Hepatocyte (in vitro differentiated cells): ENCODE data around the gene SLC6A7. TPM values are rescaled to one million over a fixed set of nuclear protein-coding genes. Genes with fewer than 3 reads are reported as not detected.

ENCODE experiments used
- DNase-seq: peaks from one replicate; pipeline ENCODE4 v3.0.0-alpha.2; 2016; ENCODE audit warnings: low spot score
- H2AFZ ChIP-seq: fragments of 200-600 bp; sonication (generic); 2 replicates; pipeline ENCODE4 v1.6.0; 2016; ENCODE audit warnings: antibody characterized with exemption, mild to moderate bottlenecking
- H3K27ac ChIP-seq: fragments of 200-600 bp; sonication (generic); 2 replicates; pipeline ENCODE4 v1.5.1; 2016; ENCODE audit warnings: mild to moderate bottlenecking
- H3K27me3 ChIP-seq: fragments of 200-600 bp; sonication (generic); 2 replicates; pipeline ENCODE4 v1.6.1; 2016
- H3K36me3 ChIP-seq: fragments of 200-600 bp; sonication (generic); replicated peaks from 2 replicates; pipeline ENCODE4 v1.5.1; 2016; ENCODE audit warnings: low read depth; ENCODE audit not compliant: insufficient read depth
- H3K4me1 ChIP-seq: fragments of 200-600 bp; sonication (generic); 2 replicates; pipeline ENCODE4 v1.5.1; 2016; ENCODE audit warnings: mild to moderate bottlenecking, moderate library complexity; ENCODE audit not compliant: insufficient read depth
- H3K4me2 ChIP-seq: fragments of 200-600 bp; sonication (generic); 2 replicates; pipeline ENCODE4 v1.6.0; 2016
- H3K4me3 ChIP-seq: fragments of 200-600 bp; sonication (generic); 2 replicates; pipeline ENCODE4 v1.5.1; 2016; ENCODE audit warnings: mild to moderate bottlenecking
- H3K79me2 ChIP-seq: fragments of 200-600 bp; sonication (generic); 2 replicates; pipeline ENCODE4 v1.6.0; 2017; ENCODE audit warnings: mild to moderate bottlenecking
- H3K9me2 ChIP-seq: fragments of 200-600 bp; sonication (generic); replicated peaks from 2 replicates; pipeline ENCODE4 v1.6.0; 2017; ENCODE audit warnings: mild to moderate bottlenecking; ENCODE audit not compliant: insufficient read depth
- H3K9me3 ChIP-seq: fragments of 200-600 bp; sonication (generic); 2 replicates; pipeline ENCODE4 v1.5.1; 2016; ENCODE audit warnings: low read depth, mild to moderate bottlenecking
- H4K20me1 ChIP-seq: fragments of 200-600 bp; sonication (generic); 2 replicates; pipeline ENCODE4 v1.6.0; 2016; ENCODE audit warnings: mild to moderate bottlenecking; ENCODE audit not compliant: insufficient read depth, poor library complexity, severe bottlenecking
- CTCF ChIP-seq: fragments of 200-600 bp; sonication (generic); IDR thresholded peaks from 2 replicates; pipeline ENCODE4 v1.5.1; 2016; ENCODE audit warnings: antibody characterized with exemption, mild to moderate bottlenecking; ENCODE audit not compliant: poor library complexity
- EZH2 ChIP-seq: fragments of 200-600 bp; sonication (generic); IDR thresholded peaks from 2 replicates; pipeline ENCODE4 v1.6.1; 2016; ENCODE audit warnings: antibody characterized with exemption, mild to moderate bottlenecking, borderline replicate concordance
- EZH2phosphoT487 ChIP-seq: fragments of 200-600 bp; sonication (generic); IDR thresholded peaks from one replicate; pipeline ENCODE4 v1.6.1; 2018; ENCODE audit warnings: antibody characterized with exemption, mild to moderate bottlenecking, low read depth, moderate library complexity; ENCODE audit not compliant: unreplicated experiment, severe bottlenecking
- WGBS: methylation state at CpG from one replicate; pipeline ENCODE4 v1.1.6; 2016; ENCODE audit warnings: low lambda C conversion rate; ENCODE audit errors: missing lambda C conversion rate; 5-methylcytosine and 5-hydroxymethylcytosine counted together
- polyA plus RNA-seq: library from polyadenylated mRNA; unstranded; fragments of >200 nt; fragmentation: Nextera tagmentation; extraction: Ambion mirVana; gene quantifications from 2 replicates; pipeline ENCODE4 v1.2.1, GENCODE V29; 2016
- total RNA-seq: library from RNA; depleted of rRNA; stranded (reverse); fragments of >200 nt; gene quantifications from 2 replicates; pipeline ENCODE4 v1.2.3, GENCODE V29; 2014

Gene SLC6A7
- total and polyA plus RNA-seq, 2 experiments from 2014 or later = 0.39 to 1.1 TPM

DNA sequence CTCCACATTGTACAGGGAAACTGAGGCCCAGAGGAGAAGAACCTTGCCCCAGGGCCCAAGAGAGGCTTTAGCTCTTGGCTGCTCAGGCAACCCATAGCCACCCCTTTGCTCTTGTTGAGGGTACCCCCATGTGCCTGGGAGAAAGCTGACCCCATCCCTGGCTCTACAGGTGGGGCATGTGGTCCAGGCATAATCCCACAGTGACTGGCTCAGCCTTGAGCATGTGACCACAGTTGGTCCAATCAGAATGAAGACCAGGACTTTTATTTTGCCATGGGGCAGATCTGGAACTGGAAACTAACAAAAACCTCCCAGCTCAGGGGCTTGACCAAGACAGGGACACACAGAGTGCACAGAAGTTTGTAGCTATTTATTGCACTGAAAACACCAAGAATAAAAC lies 29.3 kb downstream of the SLC6A7 start:
- Histone ChIP-seq H3K4me3 (no peak overlapping the region), H3K4me1 (peaks cover 31% of the 10 kb centered on the region), H3K27me3 (no peaks in the 10 kb centered on the region), H3K79me2 (no peaks in the 10 kb centered on the region), H3K9me2 (no peaks in the 10 kb centered on the region), H3K4me2 (no peak overlapping the region), H3K9me3 (no peaks in the 10 kb centered on the region), H4K20me1 (no peaks in the 10 kb centered on the region), H3K36me3 (no peaks in the 10 kb centered on the region), H3K27ac (no peak overlapping the region), H2AFZ (no peak overlapping the region)
- TF ChIP-seq CTCF = no peak
- no peak for TF ChIP-seq EZH2
- TF ChIP-seq EZH2phosphoT487 = no peak
- DNase-seq = no peak

GRCh38 chr5:150219861-150220260 lies 30.0 kb downstream of the SLC6A7 start:
- WGBS = 93% methylated on average over 2 of the region's 2 CpGs
- no peak overlapping the region for H2AFZ ChIP-seq

DNA sequence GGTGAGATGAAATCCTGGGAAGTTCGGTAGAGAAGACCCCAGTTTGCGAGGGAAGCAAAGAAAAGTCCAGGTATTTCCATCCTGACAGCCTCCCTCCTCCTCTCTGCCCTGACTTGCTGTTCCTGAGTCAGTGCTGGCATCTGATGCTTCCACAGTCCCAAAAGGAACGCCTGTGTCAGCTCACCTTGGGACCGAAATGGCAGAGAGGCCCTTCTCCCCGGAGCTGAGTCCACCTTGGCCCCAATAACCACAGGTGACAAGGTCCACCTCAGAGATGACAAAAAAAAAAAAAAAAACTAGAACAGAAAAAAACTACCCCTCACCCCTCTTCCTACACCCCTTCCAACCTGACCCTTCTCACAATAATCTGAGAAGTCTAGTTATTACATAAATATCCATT lies 31.6 kb downstream of the SLC6A7 start:
- H3K36me3 ChIP-seq = no peaks in the 10 kb centered on the region
- H3K9me2 ChIP-seq = no peaks in the 10 kb centered on the region
- H3K27ac ChIP-seq = no peak overlapping the region
- H3K4me3 ChIP-seq = no peak overlapping the region
- no peak for DNase-seq
- H3K27me3 ChIP-seq = no peaks in the 10 kb centered on the region
- H2AFZ ChIP-seq = no peak overlapping the region
- TF ChIP-seq EZH2phosphoT487 (no peak), CTCF (no peak), EZH2 (no peak)
- WGBS = 90% methylated on average over 5 of the region's 5 CpGs
- H3K4me2 ChIP-seq = no peak overlapping the region
- peaks cover 16% of the 10 kb centered on the region for H3K4me1 ChIP-seq
- no peaks in the 10 kb centered on the region for H3K79me2 ChIP-seq
- no peaks in the 10 kb centered on the region for H3K9me3 ChIP-seq
- H4K20me1 ChIP-seq = no peaks in the 10 kb centered on the region

More at GRCh38 chr5:150219861-150220260, 30.0 kb downstream of the SLC6A7 start:
- no peak for DNase-seq
- no peak overlapping the region for H3K4me2 ChIP-seq
- no peaks in the 10 kb centered on the region for H3K79me2 ChIP-seq
- peaks cover 27% of the 10 kb centered on the region for H3K4me1 ChIP-seq
- no peak overlapping the region for H3K27ac ChIP-seq
- no peaks in the 10 kb centered on the region for H3K36me3 ChIP-seq
- H3K27me3 ChIP-seq = no peaks in the 10 kb centered on the region
- H3K9me3 ChIP-seq = no peaks in the 10 kb centered on the region
- no peaks in the 10 kb centered on the region for H4K20me1 ChIP-seq
- no peak overlapping the region for H3K4me3 ChIP-seq
- no peaks in the 10 kb centered on the region for H3K9me2 ChIP-seq
- TF ChIP-seq CTCF (no peak), EZH2phosphoT487 (no peak), EZH2 (no peak)

- TF ChIP-seq CTCF (no peak), EZH2 (no peak), EZH2phosphoT487 (no peak)
- Histone ChIP-seq H3K9me2 (no peaks in the 10 kb centered on the region), H3K4me2 (no peak overlapping the region), H4K20me1 (no peaks in the 10 kb centered on the region), H3K27me3 (no peaks in the 10 kb centered on the region), H3K36me3 (no peaks in the 10 kb centered on the region), H3K79me2 (no peaks in the 10 kb centered on the region), H2AFZ (no peak overlapping the region), H3K4me3 (no peak overlapping the region), H3K27ac (no peak overlapping the region), H3K9me3 (no peaks in the 10 kb centered on the region), H3K4me1 (peaks cover 1% of the 10 kb centered on the region)
- no peak for DNase-seq
- WGBS = 95% methylated on average over 21 of the region's 21 CpGs
Observed at GRCh38 chr5:150222906-150223305, 33.0 kb downstream of the SLC6A7 start.
